ENCODE measurements around the gene EPS15.

- TF ChIP-seq RXRA (IDR thresholded peaks at IDR 0.05; ENCODE audit: borderline replicate concordance, low read depth) (no peak), EZH2phosphoT487 (IDR thresholded peaks at IDR 0.05; ENCODE audit: borderline replicate concordance, low read depth) (no peak), CTCF (IDR thresholded peaks at IDR 0.05) (no peak), JUND (IDR thresholded peaks at IDR 0.05) (no peak), RAD21 (IDR thresholded peaks at IDR 0.05; ENCODE audit: low read length) (no peak), GABPA (IDR thresholded peaks at IDR 0.05; ENCODE audit: low read depth) (no peak), TAF1 (IDR thresholded peaks at IDR 0.05; ENCODE audit: borderline replicate concordance, low read depth, low read length) (no peak), POLR2AphosphoS5 (IDR thresholded peaks at IDR 0.05; ENCODE audit: low read depth, low read length) (no peak), SIN3A (IDR thresholded peaks at IDR 0.05; ENCODE audit: borderline replicate concordance, low read depth, low read length) (no peak), USF2 (IDR thresholded peaks at IDR 0.05; ENCODE audit: borderline replicate concordance, low read depth, low read length) (no peak)
These were observed 6.5 kb downstream of the EPS15 start for GRCh38 chr1:51512606-51513005.

Data from SK-N-SH (cell line).